Mesendoderm (in vitro differentiated cells): ENCODE data around the gene NR3C1.

ENCODE experiments used
- DNase-seq: peaks from one replicate; pipeline ENCODE4 v3.0.0; 2013
- H2AK5ac ChIP-seq: 2 replicates; pipeline ENCODE4 v1.6.1; 2013; ENCODE audit warnings: low read length, inconsistent platforms
- H2BK120ac ChIP-seq: 2 replicates; pipeline ENCODE4 v1.6.1; 2013; ENCODE audit warnings: low read depth, mild to moderate bottlenecking, low read length, moderate library complexity, mixed read lengths
- H2BK15ac ChIP-seq: replicated peaks from 2 replicates; pipeline ENCODE4 v1.6.1; 2013; ENCODE audit warnings: low read depth, mild to moderate bottlenecking, moderate library complexity
- H2BK5ac ChIP-seq: 2 replicates; pipeline ENCODE4 v1.6.1; 2013; ENCODE audit warnings: low read length, inconsistent platforms
- H3K18ac ChIP-seq: 2 replicates; pipeline ENCODE4 v1.6.1; 2013; ENCODE audit warnings: mild to moderate bottlenecking, low read length, mixed read lengths
- H3K23ac ChIP-seq: one replicate; pipeline ENCODE4 v1.6.1; 2013; ENCODE audit warnings: low read length
- H3K27ac ChIP-seq: 2 replicates; pipeline ENCODE4 v1.5.1; 2013; ENCODE audit warnings: low read depth, mild to moderate bottlenecking, inconsistent platforms, low read length, moderate library complexity
- H3K27me3 ChIP-seq: 2 replicates; pipeline ENCODE4 v1.6.1; 2013; ENCODE audit warnings: low read length, control low read depth, mild to moderate bottlenecking, inconsistent platforms; ENCODE audit not compliant: insufficient read depth, poor library complexity
- H3K36me3 ChIP-seq: 2 replicates; pipeline ENCODE4 v1.6.1; 2013; ENCODE audit warnings: low read length, inconsistent platforms; ENCODE audit not compliant: control insufficient read depth, insufficient read depth
- H3K4ac ChIP-seq: one replicate; pipeline ENCODE4 v1.6.1; 2013; ENCODE audit warnings: low read depth, mild to moderate bottlenecking, low read length, moderate library complexity
- H3K4me1 ChIP-seq: 2 replicates; pipeline ENCODE4 v1.6.1; 2013; ENCODE audit warnings: low read depth, low read length, inconsistent platforms; ENCODE audit not compliant: control insufficient read depth
- H3K4me2 ChIP-seq: 2 replicates; pipeline ENCODE4 v1.6.1; 2013; ENCODE audit warnings: low read length
- H3K4me3 ChIP-seq: 2 replicates; pipeline ENCODE4 v1.5.1; 2013; ENCODE audit warnings: mild to moderate bottlenecking, low read length
- H3K56ac ChIP-seq: one replicate; pipeline ENCODE4 v1.6.1; 2013; ENCODE audit warnings: low read length
- H3K79me1 ChIP-seq: 2 replicates; pipeline ENCODE4 v1.6.1; 2013; ENCODE audit warnings: low read length, inconsistent platforms
- H3K79me2 ChIP-seq: 2 replicates; pipeline ENCODE4 v1.6.1; 2013; ENCODE audit warnings: mild to moderate bottlenecking, low read length; ENCODE audit not compliant: control insufficient read depth, insufficient read depth
- H3K9ac ChIP-seq: 2 replicates; pipeline ENCODE4 v1.6.1; 2013; ENCODE audit warnings: low read length, inconsistent platforms
- H4K5ac ChIP-seq: one replicate; pipeline ENCODE4 v1.6.1; 2013; ENCODE audit warnings: low read length
- H4K8ac ChIP-seq: one replicate; pipeline ENCODE4 v1.6.1; 2013; ENCODE audit warnings: low read depth, mild to moderate bottlenecking, control low read depth, low read length, moderate library complexity
- WGBS: extraction: QIAGEN DNeasy Blood & Tissue Kit; methylation state at CpG from one replicate; pipeline ENCODE4 v1.1.7; 2013; ENCODE audit warnings: low lambda C conversion rate, missing lambda C conversion rate; ENCODE audit not compliant: insufficient coverage; ENCODE audit errors: extremely low coverage; 5-methylcytosine and 5-hydroxymethylcytosine counted together

The NR3C1 gene

GRCh38 chr5:143313298-143313852 lies 90.1 kb downstream of the NR3C1 start:
- no peak overlapping the region for H3K23ac ChIP-seq
- H4K5ac ChIP-seq = no peak overlapping the region
- no peak overlapping the region for H3K4me3 ChIP-seq
- H3K56ac ChIP-seq = no peak overlapping the region
- H3K27ac ChIP-seq = no peak overlapping the region
- H3K18ac ChIP-seq = no peak overlapping the region
- H3K4me2 ChIP-seq = no peak overlapping the region
- H3K79me1 ChIP-seq = no peaks in the 10 kb centered on the region
- no peaks in the 10 kb centered on the region for H3K27me3 ChIP-seq
- no peak overlapping the region for H2BK15ac ChIP-seq
- no peak overlapping the region for H2AK5ac ChIP-seq
- H3K4me1 ChIP-seq = no peaks in the 10 kb centered on the region
- WGBS = no CpG with 5 or more reads among the region's 1 CpG
- H4K8ac ChIP-seq = no peak overlapping the region
- no peaks in the 10 kb centered on the region for H3K36me3 ChIP-seq
- no peak overlapping the region for H3K9ac ChIP-seq
- H3K4ac ChIP-seq = no peak overlapping the region
- DNase-seq = no peak
- H2BK5ac ChIP-seq = no peak overlapping the region
- no peak overlapping the region for H2BK120ac ChIP-seq
- no peaks in the 10 kb centered on the region for H3K79me2 ChIP-seq

GRCh38 chr5:143312822-143313221 lies 90.7 kb downstream of the NR3C1 start:
- WGBS = no CpG with 5 or more reads among the region's 2 CpGs
- H3K23ac ChIP-seq = no peak overlapping the region
- no peaks in the 10 kb centered on the region for H3K4me1 ChIP-seq

GRCh38 chr5:143311955-143312354 lies 91.5 kb downstream of the NR3C1 start:
- no CpG with 5 or more reads among the region's 1 CpG for WGBS

More at GRCh38 chr5:143312822-143313221, 90.7 kb downstream of the NR3C1 start:
- Histone ChIP-seq H3K4me3 (no peak overlapping the region), H4K5ac (no peak overlapping the region), H3K56ac (no peak overlapping the region), H3K18ac (no peak overlapping the region), H2BK15ac (no peak overlapping the region), H3K27ac (no peak overlapping the region), H4K8ac (no peak overlapping the region), H2BK120ac (no peak overlapping the region), H3K79me2 (no peaks in the 10 kb centered on the region), H2BK5ac (no peak overlapping the region), H2AK5ac (no peak overlapping the region), H3K36me3 (no peaks in the 10 kb centered on the region), H3K27me3 (no peaks in the 10 kb centered on the region), H3K4me2 (no peak overlapping the region), H3K4ac (no peak overlapping the region), H3K9ac (no peak overlapping the region), H3K79me1 (no peaks in the 10 kb centered on the region)
- no peak for DNase-seq

GRCh38 chr5:143311428-143311827 lies 92.1 kb downstream of the NR3C1 start:
- H3K23ac ChIP-seq = no peak overlapping the region
- H4K5ac ChIP-seq = no peak overlapping the region
- H3K56ac ChIP-seq = no peak overlapping the region
- H3K18ac ChIP-seq = no peak overlapping the region
- no CpG with 5 or more reads among the region's 5 CpGs for WGBS
- H3K4me2 ChIP-seq = no peak overlapping the region
- no peak overlapping the region for H2BK5ac ChIP-seq
- H2AK5ac ChIP-seq = no peak overlapping the region
- H3K27ac ChIP-seq = no peak overlapping the region
- H3K36me3 ChIP-seq = no peaks in the 10 kb centered on the region
- H3K4ac ChIP-seq = no peak overlapping the region
- H3K79me2 ChIP-seq = no peaks in the 10 kb centered on the region
- H3K9ac ChIP-seq = no peak overlapping the region
- H3K27me3 ChIP-seq = no peaks in the 10 kb centered on the region
- H3K79me1 ChIP-seq = no peaks in the 10 kb centered on the region
- DNase-seq = no peak
- H3K4me3 ChIP-seq = no peak overlapping the region
- no peak overlapping the region for H4K8ac ChIP-seq
- H2BK120ac ChIP-seq = no peak overlapping the region
- H2BK15ac ChIP-seq = no peak overlapping the region
- no peaks in the 10 kb centered on the region for H3K4me1 ChIP-seq

More at GRCh38 chr5:143311955-143312354, 91.5 kb downstream of the NR3C1 start:
- no peak overlapping the region for H3K18ac ChIP-seq
- H3K23ac ChIP-seq = no peak overlapping the region
- H3K4me2 ChIP-seq = no peak overlapping the region
- no peak overlapping the region for H2BK120ac ChIP-seq
- no peak overlapping the region for H2BK15ac ChIP-seq
- no peak for DNase-seq
- H3K4me1 ChIP-seq = no peaks in the 10 kb centered on the region
- H3K27ac ChIP-seq = no peak overlapping the region
- H3K79me2 ChIP-seq = no peaks in the 10 kb centered on the region
- no peak overlapping the region for H3K56ac ChIP-seq
- no peak overlapping the region for H4K8ac ChIP-seq
- H3K4ac ChIP-seq = no peak overlapping the region
- H3K4me3 ChIP-seq = no peak overlapping the region
- no peak overlapping the region for H4K5ac ChIP-seq
- no peak overlapping the region for H2AK5ac ChIP-seq
- H3K27me3 ChIP-seq = no peaks in the 10 kb centered on the region
- H3K79me1 ChIP-seq = no peaks in the 10 kb centered on the region
- H3K36me3 ChIP-seq = no peaks in the 10 kb centered on the region
- no peak overlapping the region for H3K9ac ChIP-seq
- no peak overlapping the region for H2BK5ac ChIP-seq

GRCh38 chr5:143309661-143310431 lies 93.6 kb downstream of the NR3C1 start:
- Histone ChIP-seq H3K27ac (no peak overlapping the region), H2BK120ac (no peak overlapping the region)

More at GRCh38 chr5:143309661-143310431, 93.6 kb downstream of the NR3C1 start:
- Histone ChIP-seq H3K79me2 (no peaks in the 10 kb centered on the region), H3K56ac (no peak overlapping the region), H3K18ac (no peak overlapping the region), H2AK5ac (no peak overlapping the region), H3K4me3 (no peak overlapping the region), H4K8ac (no peak overlapping the region), H4K5ac (no peak overlapping the region), H3K79me1 (no peaks in the 10 kb centered on the region), H3K4me1 (no peaks in the 10 kb centered on the region), H3K23ac (no peak overlapping the region), H2BK15ac (no peak overlapping the region), H3K4ac (no peak overlapping the region), H3K36me3 (no peaks in the 10 kb centered on the region), H3K27me3 (no peaks in the 10 kb centered on the region), H3K9ac (no peak overlapping the region), H3K4me2 (no peak overlapping the region), H2BK5ac (no peak overlapping the region)
- WGBS = no CpG with 5 or more reads among the region's 7 CpGs
- DNase-seq = no peak
